ENCODE data around the gene SOS2.

DNA sequence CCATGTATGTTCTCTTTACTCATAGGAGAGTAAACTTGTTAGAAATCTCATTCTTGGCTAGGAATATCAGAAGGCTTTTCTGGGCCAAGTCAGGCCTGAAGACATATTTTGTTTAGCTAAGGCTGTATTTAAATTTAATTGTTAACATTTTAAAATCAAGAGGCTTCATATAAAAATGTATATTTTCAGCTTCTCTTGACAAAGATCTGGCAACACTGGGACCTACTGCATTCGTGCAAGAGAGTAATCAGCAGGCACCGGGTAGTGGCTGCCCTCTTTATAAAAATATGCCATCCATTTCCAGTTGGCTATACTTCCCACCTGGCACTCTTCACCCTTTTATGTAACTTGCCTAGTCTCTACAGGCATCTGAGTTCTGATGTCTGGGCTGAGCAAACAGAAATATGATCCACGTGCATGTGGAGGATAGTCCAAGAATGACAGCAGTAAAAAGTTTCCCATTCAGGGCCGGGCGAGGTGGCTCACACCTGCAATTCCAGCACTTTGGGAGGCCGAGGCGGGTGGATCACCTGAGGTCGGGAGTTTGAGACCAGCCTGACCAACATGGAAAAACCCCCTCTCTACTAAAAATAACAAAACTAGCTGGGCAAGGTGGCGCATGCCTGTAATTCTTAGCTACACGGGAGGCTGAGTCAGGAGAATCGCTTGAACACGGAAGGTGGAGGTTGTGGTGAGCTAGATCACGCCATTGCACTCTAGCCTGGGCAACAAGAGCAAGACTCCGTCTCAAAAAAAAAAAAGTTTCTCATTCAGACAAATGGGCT, 2.0 kb upstream of the SOS2 start:
- no peak for TF ChIP-seq POLR2AphosphoS5 (IDR thresholded peaks at IDR 0.05; ENCODE audit: insufficient read depth, low read depth, low read length)
- no peak for TF ChIP-seq POLR2A (IDR thresholded peaks at IDR 0.05; ENCODE audit: low read depth, low read length)
